Pancreas (tissue), 10 donors: Measurements from ENCODE around the gene HMOX1. TPM values are rescaled to one million over a fixed set of nuclear protein-coding genes. Genes with fewer than 3 reads are reported as not detected.

Experiments used
- ATAC-seq, 4 donors: fragments of 200-7000 bp; cut with Tn5 transposase; one replicate each; pipeline versions ENCODE4 v1.8.0 to v1.9.1; 2020; ENCODE audit warnings: mild to moderate bottlenecking in 4 of 4, moderate library complexity in 4 of 4
- DNase-seq, 6 donors: peaks; one replicate each; pipeline ENCODE4 v3.0.0-alpha.2; 2020
- FAIRE-seq: peaks from 2 replicates; lab custom pipeline; 2012; peaks lifted over from hg19 to GRCh38; lab: Jason Lieb, UNC
- H3K27ac ChIP-seq, 4 donors: fragments of 200-600 bp; sonication (generic); 1 replicate in 3 of 4; 2 replicates in 1 of 4; pipeline versions ENCODE4 v1.5.0 to v1.8.0; 2020
- H3K27me3 ChIP-seq, 4 donors: fragments of 200-600 bp; one replicate each; pipeline ENCODE4 v1.8.0; 2021
- H3K36me3 ChIP-seq, 3 donors: fragments of 200-600 bp; sonication (generic) in 1 of 3; one replicate each; pipeline versions ENCODE4 v1.5.0 to v1.8.0; 2020 to 2021
- H3K4me1 ChIP-seq, 3 donors: fragments of 200-600 bp; one replicate each; pipeline ENCODE4 v1.8.0; 2021
- H3K4me3 ChIP-seq, 4 donors: fragments of 200-600 bp; sonication (generic) in 2 of 4; one replicate each; pipeline versions ENCODE4 v1.5.0 to v1.8.0; 2020 to 2021
- H3K9me3 ChIP-seq, 4 donors: fragments of 200-600 bp; one replicate each; pipeline ENCODE4 v1.8.0; 2021
- WGBS, 2 donors: extraction: QIAGEN DNeasy Blood & Tissue Kit; methylation state at CpG; one replicate each; pipeline ENCODE4 v1.1.7; 2013; 5-methylcytosine and 5-hydroxymethylcytosine counted together
- intact Hi-C, 3 donors: fragments of 100-400 bp; cut with DNase I; formaldehyde crosslinking; loops; one replicate each; pipeline versions ENCODE4 v1.11.1 to v1.14.2; 2022
- polyA plus RNA-seq, 2 donors: library from polyadenylated mRNA; stranded (reverse); fragments of 200-250 nt; gene quantifications; one replicate each; pipeline ENCODE4 v1.2.3, GENCODE V29; 2013
- total RNA-seq, 6 donors: library from RNA; stranded (reverse); fragmentation: NEBNext Ultra II Directional in 4 of 6; extraction: Animal tissue kit (Norgen Biotek cat#: 25700) in 4 of 6; gene quantifications; one replicate each; pipeline versions ENCODE4 v1.2.1 to v1.2.4, GENCODE V29; 2021 to 2023
- TF ChIP-seq, protein P1 (sequence below), 4 donors: fragments of 200-600 bp; sonication (generic) in 3 of 4; IDR thresholded peaks; one replicate each; pipeline versions ENCODE4 v1.5.0 to v1.8.0; 2021; ENCODE audit warnings: antibody characterized with exemption in 4 of 4
- donor health status: healthy with polysubstance abuse.
- donor health status: DM: no; HTN: no; CAD: no; lungs with moderate emphysema.
- donor health status: DM: no; HTN: no; CAD: no.
- donor health status: control.
- donor health status: control.
- donor health status: Bipolar disorder and iron deficiency.
- donor health status: DM: yes; HTN: yes; CAD: no.
- donor health status: DM: no; HTN: no; CAD: no.
- donor health status: DM: no; HTN: no; CAD: no.
- donor health status: DM: yes; HTN: yes; CAD: no.

HMOX1 gene
- total and polyA plus RNA-seq, 8 donors, result 1.8 to 15.9 (median 4.3) TPM

- ATAC-seq, result peak in 2 of 4 donors; percentile 0 to 38
- TF ChIP-seq, protein P1, sequence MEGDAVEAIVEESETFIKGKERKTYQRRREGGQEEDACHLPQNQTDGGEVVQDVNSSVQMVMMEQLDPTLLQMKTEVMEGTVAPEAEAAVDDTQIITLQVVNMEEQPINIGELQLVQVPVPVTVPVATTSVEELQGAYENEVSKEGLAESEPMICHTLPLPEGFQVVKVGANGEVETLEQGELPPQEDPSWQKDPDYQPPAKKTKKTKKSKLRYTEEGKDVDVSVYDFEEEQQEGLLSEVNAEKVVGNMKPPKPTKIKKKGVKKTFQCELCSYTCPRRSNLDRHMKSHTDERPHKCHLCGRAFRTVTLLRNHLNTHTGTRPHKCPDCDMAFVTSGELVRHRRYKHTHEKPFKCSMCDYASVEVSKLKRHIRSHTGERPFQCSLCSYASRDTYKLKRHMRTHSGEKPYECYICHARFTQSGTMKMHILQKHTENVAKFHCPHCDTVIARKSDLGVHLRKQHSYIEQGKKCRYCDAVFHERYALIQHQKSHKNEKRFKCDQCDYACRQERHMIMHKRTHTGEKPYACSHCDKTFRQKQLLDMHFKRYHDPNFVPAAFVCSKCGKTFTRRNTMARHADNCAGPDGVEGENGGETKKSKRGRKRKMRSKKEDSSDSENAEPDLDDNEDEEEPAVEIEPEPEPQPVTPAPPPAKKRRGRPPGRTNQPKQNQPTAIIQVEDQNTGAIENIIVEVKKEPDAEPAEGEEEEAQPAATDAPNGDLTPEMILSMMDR (IDR thresholded peaks at IDR 0.05), result no peak
- Histone ChIP-seq H3K4me3 (peak overlapping the region; percentile 11 to 62 (median 36)), H3K9me3 (no peaks in the 10 kb centered on the region), H3K27me3 (no peaks in the 10 kb centered on the region), H3K4me1 (peaks cover 0 to 9% (median 0%) of the 10 kb centered on the region in 3 donors), H3K36me3 (no peaks in the 10 kb centered on the region), H3K27ac (peak overlapping the region; percentile 14 to 68 (median 40))
- intact Hi-C loops, result no loop called here
- peak in 1 of 6 donors; percentile 43 for DNase-seq
- no peak for FAIRE-seq
- 51 to 52% methylated on average over 5 of the region's 5 CpGs for WGBS, 2 donors
Measured at GRCh38 chr22:35381424-35382009, 621 bp downstream of the HMOX1 start.

DNA sequence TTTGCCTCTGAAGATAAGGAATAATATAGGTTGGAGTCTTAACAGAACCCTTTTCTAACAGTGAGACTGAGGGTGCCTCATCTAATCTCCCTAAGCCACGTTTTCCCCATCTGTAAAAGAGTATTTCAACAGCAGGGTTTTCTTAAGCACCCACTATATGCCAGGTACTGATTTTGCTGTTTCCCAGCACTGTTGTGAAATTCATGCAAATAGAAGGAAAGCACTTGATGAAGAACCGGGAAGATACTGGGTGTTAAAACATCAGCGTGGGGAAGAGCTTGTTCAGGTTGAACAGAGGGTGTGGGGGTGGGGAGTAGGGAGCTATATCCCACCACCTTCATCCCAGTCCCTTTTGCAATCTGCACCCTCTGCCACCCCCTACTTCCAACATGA is 2.8 kb downstream of the HMOX1 start:
- no peak overlapping the region for H3K27ac ChIP-seq
- H3K36me3 ChIP-seq, result no peaks in the 10 kb centered on the region
- ATAC-seq (no peak), FAIRE-seq (no peak), DNase-seq (no peak)
- H3K4me1 ChIP-seq, result no peaks in the 10 kb centered on the region
- H3K4me3 ChIP-seq, result no peak overlapping the region
- intact Hi-C loops, result no loop called here
- TF ChIP-seq, protein P1 (IDR thresholded peaks at IDR 0.05), result no peak
- no peaks in the 10 kb centered on the region for H3K9me3 ChIP-seq
- H3K27me3 ChIP-seq, result no peaks in the 10 kb centered on the region
- WGBS, 2 donors, result 74 to 90% methylated on average over 3 of the region's 3 CpGs

GRCh38 chr22:35384527-35384926 is 3.6 kb downstream of the HMOX1 start:
- Histone ChIP-seq H3K36me3 (no peaks in the 10 kb centered on the region), H3K4me3 (no peak overlapping the region), H3K4me1 (no peaks in the 10 kb centered on the region), H3K9me3 (no peaks in the 10 kb centered on the region), H3K27me3 (no peaks in the 10 kb centered on the region), H3K27ac (no peak overlapping the region)
- ATAC-seq (no peak), FAIRE-seq (no peak), DNase-seq (no peak)
- TF ChIP-seq, protein P1 (IDR thresholded peaks at IDR 0.05), result no peak
- intact Hi-C loops, result no loop called here
- WGBS, 2 donors, result 76 to 82% methylated on average over 4 of the region's 4 CpGs

DNA sequence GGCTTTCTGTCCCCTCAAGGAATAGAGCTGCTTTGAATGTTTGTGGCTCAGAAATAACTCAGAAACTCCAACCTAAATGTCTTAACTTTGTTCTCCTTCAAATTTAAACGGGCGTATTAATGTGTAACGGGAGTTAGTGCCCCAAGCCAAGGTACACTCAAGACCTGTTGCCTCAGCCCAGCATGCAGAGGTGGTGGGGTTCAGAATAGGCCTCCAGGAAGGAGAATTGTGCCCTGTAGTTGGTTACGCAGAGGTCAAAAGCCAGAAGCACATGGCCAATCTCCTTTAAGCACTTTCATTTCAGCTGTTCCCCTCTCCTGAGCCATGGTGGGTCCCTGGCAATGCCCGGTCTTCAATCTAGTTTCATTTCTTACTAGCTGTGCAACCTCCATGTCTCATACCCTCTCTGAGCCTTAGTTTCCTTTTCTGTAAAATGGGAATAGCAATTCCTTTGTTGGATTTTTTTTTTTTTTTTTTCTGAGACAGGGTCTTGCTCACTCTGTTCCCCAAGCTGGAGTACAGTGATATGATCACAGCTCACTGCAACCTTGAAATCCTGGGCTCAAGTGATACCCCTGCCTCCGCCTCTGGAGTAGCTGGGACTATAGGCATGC is 4.2 kb downstream of the HMOX1 start:
- 78 to 81% methylated on average over 6 of the region's 6 CpGs for WGBS, 2 donors
- no peak overlapping the region for H3K4me3 ChIP-seq
- no peak for DNase-seq

More for the DNA sequence above, 4.2 kb downstream of the HMOX1 start:
- Histone ChIP-seq H3K27me3 (no peaks in the 10 kb centered on the region), H3K9me3 (no peaks in the 10 kb centered on the region), H3K27ac (no peak overlapping the region), H3K4me1 (no peaks in the 10 kb centered on the region), H3K36me3 (no peaks in the 10 kb centered on the region)
- ATAC-seq (no peak), FAIRE-seq (no peak)
- TF ChIP-seq, protein P1 (IDR thresholded peaks at IDR 0.05), result no peak
- intact Hi-C loops, result no loop called here
